ENCODE data around the gene CFAP77.

DNA sequence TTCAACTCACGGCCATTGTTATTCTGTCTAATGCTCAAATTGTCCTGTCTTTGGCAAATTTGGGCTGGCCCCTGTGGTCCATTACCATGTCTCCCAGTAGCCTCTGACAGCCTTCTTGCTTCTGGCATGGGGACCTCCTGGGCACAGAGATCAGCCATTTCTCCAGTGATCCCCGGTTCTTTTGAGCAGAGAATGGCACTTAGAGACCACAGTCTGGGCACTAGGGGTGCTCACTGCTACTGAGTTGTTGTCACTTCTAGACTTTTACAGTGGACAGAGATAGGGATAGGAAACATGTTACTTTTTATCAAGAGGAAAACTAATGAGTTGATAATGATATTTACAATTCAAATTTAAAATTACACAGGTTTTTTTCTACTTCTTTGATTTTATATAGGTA, 124.8 kb downstream of the CFAP77 start:
- TF ChIP-seq, protein P1, sequence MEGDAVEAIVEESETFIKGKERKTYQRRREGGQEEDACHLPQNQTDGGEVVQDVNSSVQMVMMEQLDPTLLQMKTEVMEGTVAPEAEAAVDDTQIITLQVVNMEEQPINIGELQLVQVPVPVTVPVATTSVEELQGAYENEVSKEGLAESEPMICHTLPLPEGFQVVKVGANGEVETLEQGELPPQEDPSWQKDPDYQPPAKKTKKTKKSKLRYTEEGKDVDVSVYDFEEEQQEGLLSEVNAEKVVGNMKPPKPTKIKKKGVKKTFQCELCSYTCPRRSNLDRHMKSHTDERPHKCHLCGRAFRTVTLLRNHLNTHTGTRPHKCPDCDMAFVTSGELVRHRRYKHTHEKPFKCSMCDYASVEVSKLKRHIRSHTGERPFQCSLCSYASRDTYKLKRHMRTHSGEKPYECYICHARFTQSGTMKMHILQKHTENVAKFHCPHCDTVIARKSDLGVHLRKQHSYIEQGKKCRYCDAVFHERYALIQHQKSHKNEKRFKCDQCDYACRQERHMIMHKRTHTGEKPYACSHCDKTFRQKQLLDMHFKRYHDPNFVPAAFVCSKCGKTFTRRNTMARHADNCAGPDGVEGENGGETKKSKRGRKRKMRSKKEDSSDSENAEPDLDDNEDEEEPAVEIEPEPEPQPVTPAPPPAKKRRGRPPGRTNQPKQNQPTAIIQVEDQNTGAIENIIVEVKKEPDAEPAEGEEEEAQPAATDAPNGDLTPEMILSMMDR (IDR thresholded peaks at IDR 0.05 in 2 of 3, conservative IDR thresholded peaks at IDR 0.05 in 1 of 3; ENCODE audit: control insufficient read depth in 2 of 3, extremely low read depth in 1 of 3, insufficient read depth in 1 of 3, low read depth in 3 of 3, low read length in 3 of 3): no peak
- TF ChIP-seq POLR2AphosphoS5 (IDR thresholded peaks at IDR 0.05; ENCODE audit: low read length) (no peak), POLR2A (IDR thresholded peaks at IDR 0.05; ENCODE audit: low read depth, low read length) (no peak)
- TF ChIP-seq, protein P2, sequence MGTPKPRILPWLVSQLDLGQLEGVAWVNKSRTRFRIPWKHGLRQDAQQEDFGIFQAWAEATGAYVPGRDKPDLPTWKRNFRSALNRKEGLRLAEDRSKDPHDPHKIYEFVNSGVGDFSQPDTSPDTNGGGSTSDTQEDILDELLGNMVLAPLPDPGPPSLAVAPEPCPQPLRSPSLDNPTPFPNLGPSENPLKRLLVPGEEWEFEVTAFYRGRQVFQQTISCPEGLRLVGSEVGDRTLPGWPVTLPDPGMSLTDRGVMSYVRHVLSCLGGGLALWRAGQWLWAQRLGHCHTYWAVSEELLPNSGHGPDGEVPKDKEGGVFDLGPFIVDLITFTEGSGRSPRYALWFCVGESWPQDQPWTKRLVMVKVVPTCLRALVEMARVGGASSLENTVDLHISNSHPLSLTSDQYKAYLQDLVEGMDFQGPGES (IDR thresholded peaks at IDR 0.05): no peak
